ENCODE measurements around the gene HTR1E.

HTR1E gene

DNA sequence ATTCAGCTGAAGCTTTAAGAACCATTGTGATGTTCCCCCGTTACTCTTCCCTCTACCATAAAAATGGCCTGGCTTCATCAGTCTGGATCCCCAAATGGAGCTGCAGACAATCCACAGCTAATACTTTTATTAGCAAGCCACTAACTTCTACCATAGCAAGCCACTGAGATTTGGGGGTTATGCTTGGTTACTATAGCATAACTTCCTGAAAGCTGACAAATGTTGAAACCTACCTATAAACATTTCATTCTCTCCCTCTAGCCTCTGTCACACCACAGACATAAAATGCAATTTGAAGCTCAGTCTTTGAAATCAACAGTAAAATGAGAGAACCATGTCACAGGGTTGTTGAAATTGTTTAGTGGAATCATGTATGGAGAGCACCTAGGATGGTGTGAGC, 3.0 kb upstream of the HTR1E start:
- H3K27ac ChIP-seq: no peak overlapping the region
- H3K36me3 ChIP-seq (replicated peaks): no peaks in the 10 kb centered on the region
- DNase-seq: no peak
- H3K4me3 ChIP-seq (ENCODE audit: low read depth, low read length): no peak overlapping the region
- in situ Hi-C loops (cut with HindIII; ENCODE audit: low pct_ligation_motif_present, low sequenced_read_pairs): no loop called here
- TF ChIP-seq, protein P1, sequence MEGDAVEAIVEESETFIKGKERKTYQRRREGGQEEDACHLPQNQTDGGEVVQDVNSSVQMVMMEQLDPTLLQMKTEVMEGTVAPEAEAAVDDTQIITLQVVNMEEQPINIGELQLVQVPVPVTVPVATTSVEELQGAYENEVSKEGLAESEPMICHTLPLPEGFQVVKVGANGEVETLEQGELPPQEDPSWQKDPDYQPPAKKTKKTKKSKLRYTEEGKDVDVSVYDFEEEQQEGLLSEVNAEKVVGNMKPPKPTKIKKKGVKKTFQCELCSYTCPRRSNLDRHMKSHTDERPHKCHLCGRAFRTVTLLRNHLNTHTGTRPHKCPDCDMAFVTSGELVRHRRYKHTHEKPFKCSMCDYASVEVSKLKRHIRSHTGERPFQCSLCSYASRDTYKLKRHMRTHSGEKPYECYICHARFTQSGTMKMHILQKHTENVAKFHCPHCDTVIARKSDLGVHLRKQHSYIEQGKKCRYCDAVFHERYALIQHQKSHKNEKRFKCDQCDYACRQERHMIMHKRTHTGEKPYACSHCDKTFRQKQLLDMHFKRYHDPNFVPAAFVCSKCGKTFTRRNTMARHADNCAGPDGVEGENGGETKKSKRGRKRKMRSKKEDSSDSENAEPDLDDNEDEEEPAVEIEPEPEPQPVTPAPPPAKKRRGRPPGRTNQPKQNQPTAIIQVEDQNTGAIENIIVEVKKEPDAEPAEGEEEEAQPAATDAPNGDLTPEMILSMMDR (IDR thresholded peaks at IDR 0.05; ENCODE audit: low read depth, low read length, missing control alignments): no peak
- H3K27me3 ChIP-seq (replicated peaks): peaks cover 15% of the 10 kb centered on the region

DNA sequence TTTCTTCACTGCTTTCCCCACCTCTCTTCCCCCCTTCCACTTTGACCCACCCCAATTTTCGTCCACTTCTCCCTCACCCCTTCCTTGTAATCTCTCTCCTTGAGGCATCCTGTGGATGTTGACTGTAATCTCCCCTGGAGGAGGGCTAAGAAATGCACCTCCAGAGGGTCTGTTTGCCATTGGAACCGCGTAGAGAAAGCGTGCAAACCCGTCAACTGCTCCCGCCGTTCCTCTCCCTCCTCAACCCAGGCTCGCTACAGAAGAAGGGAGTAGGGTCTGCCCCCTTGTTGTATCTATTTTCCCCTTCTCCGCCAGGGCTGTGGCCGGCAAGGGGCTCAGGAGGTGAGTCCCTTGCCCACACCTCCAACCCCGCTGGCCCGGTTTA, 502 bp upstream of the HTR1E start:
- DNase-seq: no peak
- H3K36me3 ChIP-seq (replicated peaks): no peaks in the 10 kb centered on the region
- no peak overlapping the region for H3K27ac ChIP-seq
- no peak overlapping the region for H3K4me3 ChIP-seq (ENCODE audit: low read depth, low read length)
- TF ChIP-seq, protein P1 (IDR thresholded peaks at IDR 0.05; ENCODE audit: low read depth, low read length, missing control alignments): no peak
- in situ Hi-C loops (cut with HindIII; ENCODE audit: low pct_ligation_motif_present, low sequenced_read_pairs): no loop called here
- H3K27me3 ChIP-seq (replicated peaks): peaks cover 15% of the 10 kb centered on the region

DNA sequence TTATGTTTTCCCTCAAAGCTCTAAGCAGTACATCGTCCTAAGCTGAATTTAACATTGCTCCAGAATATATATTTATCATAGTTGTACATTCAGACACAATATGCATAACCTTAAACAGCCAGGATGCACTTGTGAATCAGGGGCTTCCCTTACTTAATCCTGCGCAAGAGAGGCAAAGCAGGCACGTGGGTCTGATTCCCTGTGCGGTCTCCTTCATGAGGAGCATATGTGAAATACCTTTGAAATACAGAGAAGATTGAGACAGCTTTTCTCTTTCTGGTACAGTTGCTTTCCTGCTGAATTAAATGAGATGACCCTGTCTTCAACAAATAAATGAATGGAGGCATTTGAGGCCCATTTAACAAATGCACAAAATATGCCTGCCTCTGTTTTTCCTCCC, 1.5 kb downstream of the HTR1E start:
- Histone ChIP-seq H3K27me3 (replicated peaks) (peaks cover 15% of the 10 kb centered on the region), H3K27ac (no peak overlapping the region), H3K4me3 (ENCODE audit: low read depth, low read length) (no peak overlapping the region), H3K36me3 (replicated peaks) (no peaks in the 10 kb centered on the region)
- TF ChIP-seq, protein P1 (IDR thresholded peaks at IDR 0.05; ENCODE audit: low read depth, low read length, missing control alignments): no peak
- in situ Hi-C loops (cut with HindIII; ENCODE audit: low pct_ligation_motif_present, low sequenced_read_pairs): no loop called here
- DNase-seq: no peak

DNA sequence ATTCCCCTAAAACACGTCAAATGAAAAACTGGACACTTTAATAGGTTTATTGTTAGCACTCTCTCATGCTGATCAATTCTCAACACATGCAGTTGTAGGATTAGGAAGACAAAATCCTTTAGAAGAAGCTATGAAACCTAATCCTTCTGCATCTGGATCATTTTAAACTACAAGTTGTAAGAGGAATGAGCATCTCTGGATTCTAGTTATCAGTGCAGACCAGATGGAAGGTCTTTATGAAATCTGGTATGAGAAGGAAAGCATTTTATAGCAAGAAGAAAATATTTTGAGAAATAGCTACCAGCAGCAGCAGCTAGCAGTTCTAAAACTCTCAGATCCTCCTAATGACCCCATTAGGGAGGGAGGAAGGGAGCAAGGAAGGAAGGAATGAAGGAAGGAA, 4.1 kb downstream of the HTR1E start:
- no peak for DNase-seq
- H3K4me3 ChIP-seq (ENCODE audit: low read depth, low read length): no peak overlapping the region
- TF ChIP-seq, protein P1 (IDR thresholded peaks at IDR 0.05; ENCODE audit: low read depth, low read length, missing control alignments): no peak
- H3K27ac ChIP-seq: no peak overlapping the region
- in situ Hi-C loops (cut with HindIII; ENCODE audit: low pct_ligation_motif_present, low sequenced_read_pairs): no loop called here
- no peaks in the 10 kb centered on the region for H3K36me3 ChIP-seq (replicated peaks)
- peaks cover 14% of the 10 kb centered on the region for H3K27me3 ChIP-seq (replicated peaks)

DNA sequence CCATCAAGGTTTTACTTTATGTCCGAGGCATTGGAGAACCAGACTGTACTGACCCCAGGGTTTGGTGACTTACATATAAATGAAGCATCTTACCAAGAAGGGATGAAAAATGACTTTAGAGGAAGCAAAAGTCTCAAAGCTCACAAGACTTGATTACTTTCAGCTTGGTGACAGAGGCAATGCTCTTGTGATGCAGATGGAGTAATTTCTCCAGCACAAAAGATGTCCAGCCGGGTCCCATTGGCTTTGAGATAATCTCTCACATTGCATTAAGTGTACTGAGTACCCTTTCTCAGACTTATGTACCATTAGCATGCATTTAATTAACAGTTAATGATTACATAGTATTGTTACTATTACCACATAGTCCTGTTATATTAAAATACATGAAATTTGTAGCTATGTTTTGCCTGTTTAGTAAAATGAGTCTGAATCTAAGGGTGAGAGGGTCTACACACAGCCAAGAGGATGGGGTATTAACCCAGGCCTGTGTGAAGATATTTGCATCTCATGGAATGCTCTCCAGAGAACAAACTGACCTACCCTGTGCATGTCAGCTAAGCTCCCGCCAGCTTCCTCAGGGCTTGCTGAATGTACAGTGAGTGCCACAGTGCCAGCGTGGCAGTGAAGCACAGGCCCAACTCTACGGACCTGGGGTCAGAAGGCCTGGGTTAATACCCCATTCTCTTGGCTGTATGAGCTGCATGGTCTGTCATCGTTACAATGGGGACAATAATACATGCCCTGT, 5.6 kb downstream of the HTR1E start:
- no peaks in the 10 kb centered on the region for H3K36me3 ChIP-seq (replicated peaks)
- peaks cover 5% of the 10 kb centered on the region for H3K27me3 ChIP-seq (replicated peaks)
- no peak overlapping the region for H3K27ac ChIP-seq
- in situ Hi-C loops (cut with HindIII; ENCODE audit: low pct_ligation_motif_present, low sequenced_read_pairs): no loop called here
- no peak overlapping the region for H3K4me3 ChIP-seq (ENCODE audit: low read depth, low read length)
- TF ChIP-seq, protein P1 (IDR thresholded peaks at IDR 0.05; ENCODE audit: low read depth, low read length, missing control alignments): no peak
- DNase-seq: no peak

Data from brain microvascular endothelial cell (primary cell).